ENCODE measurements around the gene SNX6.

DNA sequence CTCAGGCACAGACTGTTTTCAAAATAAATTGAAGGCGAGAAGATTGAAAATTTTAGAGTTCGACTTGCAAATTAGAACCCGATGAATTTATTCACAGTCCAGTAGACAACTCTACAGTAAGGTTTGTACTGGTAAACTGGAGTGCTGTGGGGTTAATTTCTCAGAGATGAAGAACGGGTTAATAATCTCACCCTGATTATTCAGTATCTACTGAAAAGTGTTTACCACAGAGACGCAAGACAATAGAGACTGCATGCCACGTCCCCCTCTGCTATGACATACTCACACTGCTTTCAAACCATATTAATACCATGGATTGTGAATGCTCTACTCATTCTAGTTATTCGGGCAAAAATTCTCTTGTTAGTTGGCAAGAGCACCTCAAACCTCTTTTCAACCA, 48.4 kb upstream of the SNX6 start:
- TF ChIP-seq, protein P1, sequence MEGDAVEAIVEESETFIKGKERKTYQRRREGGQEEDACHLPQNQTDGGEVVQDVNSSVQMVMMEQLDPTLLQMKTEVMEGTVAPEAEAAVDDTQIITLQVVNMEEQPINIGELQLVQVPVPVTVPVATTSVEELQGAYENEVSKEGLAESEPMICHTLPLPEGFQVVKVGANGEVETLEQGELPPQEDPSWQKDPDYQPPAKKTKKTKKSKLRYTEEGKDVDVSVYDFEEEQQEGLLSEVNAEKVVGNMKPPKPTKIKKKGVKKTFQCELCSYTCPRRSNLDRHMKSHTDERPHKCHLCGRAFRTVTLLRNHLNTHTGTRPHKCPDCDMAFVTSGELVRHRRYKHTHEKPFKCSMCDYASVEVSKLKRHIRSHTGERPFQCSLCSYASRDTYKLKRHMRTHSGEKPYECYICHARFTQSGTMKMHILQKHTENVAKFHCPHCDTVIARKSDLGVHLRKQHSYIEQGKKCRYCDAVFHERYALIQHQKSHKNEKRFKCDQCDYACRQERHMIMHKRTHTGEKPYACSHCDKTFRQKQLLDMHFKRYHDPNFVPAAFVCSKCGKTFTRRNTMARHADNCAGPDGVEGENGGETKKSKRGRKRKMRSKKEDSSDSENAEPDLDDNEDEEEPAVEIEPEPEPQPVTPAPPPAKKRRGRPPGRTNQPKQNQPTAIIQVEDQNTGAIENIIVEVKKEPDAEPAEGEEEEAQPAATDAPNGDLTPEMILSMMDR (IDR thresholded peaks at IDR 0.05) = no peak
- no peak for TF ChIP-seq EZH2 (IDR thresholded peaks at IDR 0.05)

All from neural progenitor cell (in vitro differentiated cells).